ENCODE data around the gene STRA6. TPM values are rescaled to one million over a fixed set of nuclear protein-coding genes. Genes with fewer than 3 reads are reported as not detected.

The STRA6 gene
- polyA plus RNA-seq, 1 donor: 0.68 TPM

DNA sequence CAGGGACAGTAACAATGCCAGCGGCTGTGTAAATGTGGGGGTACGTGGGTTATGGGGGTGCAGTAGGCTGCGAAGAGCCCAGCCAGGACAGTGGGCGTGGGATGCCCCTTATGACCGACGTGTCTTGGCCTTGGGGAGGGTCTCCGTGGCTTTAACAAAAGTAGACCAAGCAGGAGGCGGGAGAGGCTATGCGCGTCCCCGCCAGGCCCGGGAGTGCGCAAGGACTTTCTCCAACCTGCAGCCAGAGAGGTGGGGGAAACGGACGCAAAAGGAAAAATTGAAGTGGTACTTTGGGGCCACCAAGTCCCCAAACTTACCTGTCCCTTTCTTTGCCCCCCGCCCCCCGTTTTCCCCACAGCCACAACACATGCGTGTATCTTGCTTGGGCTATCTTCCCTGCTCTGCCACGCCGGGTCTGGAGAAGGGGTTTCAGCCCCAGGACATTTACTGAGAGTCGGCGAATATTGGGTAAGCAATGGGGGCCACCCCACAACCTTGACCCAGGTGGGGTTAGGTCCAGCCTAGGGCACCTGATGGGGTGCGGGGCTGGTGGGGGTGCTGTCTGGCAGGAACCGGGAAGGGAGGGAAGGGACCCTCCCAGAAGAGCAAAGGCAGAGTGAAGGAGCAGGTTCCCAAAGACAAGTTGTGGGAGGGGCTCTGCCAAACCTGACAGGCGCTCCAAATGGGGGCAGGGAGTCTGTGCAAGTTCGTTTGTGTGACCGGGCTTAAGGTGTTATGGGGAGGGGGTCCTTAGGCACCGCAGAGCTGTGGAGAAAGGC, 71.5 kb downstream of the STRA6 start:
- DNase-seq: no peak

GRCh38 chr15:74130155-74130848, 72.3 kb downstream of the STRA6 start, which contains the start of gene ISLR2:
Gene ISLR2 (plus strand): TSS chr15:74130586. CDS start chr15:74132755, 2,169 bp downstream.
- peak; percentile 58 for DNase-seq

GRCh38 chr15:74129586-74130154, 72.9 kb downstream of the STRA6 start:
- DNase-seq: no peak

Other genes starting within 250 kb of the STRA6 start
- gene STOML1, start 210.5 kb downstream of the STRA6 start, polyA plus RNA-seq (ENCODE audit: insufficient read length): 43.0 TPM
- 45.5 TPM for gene PML, start 208.1 kb downstream of the STRA6 start, polyA plus RNA-seq (ENCODE audit: insufficient read length)
- gene GOLGA6A, start 120.2 kb downstream of the STRA6 start, polyA plus RNA-seq (ENCODE audit: insufficient read length): 0.08 TPM
- gene ISLR2, start 72.2 kb downstream of the STRA6 start, polyA plus RNA-seq (ENCODE audit: insufficient read length): 4.2 TPM
- gene ISLR, start 29.1 kb downstream of the STRA6 start, polyA plus RNA-seq (ENCODE audit: insufficient read length): 152 TPM
- not detected for gene CCDC33, start 33.5 kb upstream of the STRA6 start, polyA plus RNA-seq (ENCODE audit: insufficient read length)
- 1.4 TPM for gene CYP11A1, start 164.9 kb upstream of the STRA6 start, polyA plus RNA-seq (ENCODE audit: insufficient read length)
- gene SEMA7A, start 231.2 kb upstream of the STRA6 start, polyA plus RNA-seq (ENCODE audit: insufficient read length): 5.2 TPM

All from hindlimb muscle (tissue), 1 donor.